HG03460 (cell line): ENCODE results near the gene PODXL.

Experiments used
- ATAC-seq: cut with Tn5 transposase; IDR thresholded peaks from one replicate; pipeline ENCODE4 v1.9.1; 2021; ENCODE audit not compliant: unreplicated experiment

Gene PODXL

DNA sequence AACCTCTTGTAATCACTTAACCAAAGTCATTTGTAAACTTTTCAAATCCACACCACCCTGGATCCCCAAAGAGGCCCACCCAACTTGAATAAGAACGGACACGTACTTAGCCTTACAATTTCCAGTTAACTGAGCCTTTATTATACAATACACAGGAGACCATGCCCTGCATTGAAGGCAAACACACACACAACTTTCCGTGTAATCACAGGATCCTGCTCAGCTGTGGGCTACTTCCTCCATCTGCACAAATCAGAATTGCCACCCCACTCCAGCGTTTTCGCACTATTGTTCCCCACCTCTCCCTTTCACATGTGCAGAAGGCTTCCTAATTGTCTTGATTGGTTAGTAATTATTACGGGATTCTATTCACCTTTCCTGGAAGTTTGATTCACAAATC is 12.1 kb upstream of the PODXL start:
- ATAC-seq: no peak

DNA sequence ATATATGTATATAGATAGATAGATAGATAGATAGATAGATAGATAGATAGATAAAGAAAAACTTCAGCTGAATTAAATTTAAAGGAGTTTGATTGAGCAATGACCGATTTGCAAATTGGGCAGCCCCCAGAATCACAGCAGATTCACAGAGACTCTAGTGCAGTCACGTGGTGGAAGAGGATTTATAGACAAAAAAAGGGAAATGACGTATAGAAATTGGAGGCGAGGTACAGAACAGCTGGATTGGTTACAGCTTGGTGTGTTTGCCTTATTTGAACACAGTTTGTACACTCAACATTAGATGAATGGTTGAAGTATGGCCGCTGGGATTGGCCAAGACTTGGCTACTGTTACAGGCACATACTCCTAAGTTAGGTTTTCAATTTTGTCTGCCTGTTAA is 8.2 kb upstream of the PODXL start:
- ATAC-seq: no peak

DNA sequence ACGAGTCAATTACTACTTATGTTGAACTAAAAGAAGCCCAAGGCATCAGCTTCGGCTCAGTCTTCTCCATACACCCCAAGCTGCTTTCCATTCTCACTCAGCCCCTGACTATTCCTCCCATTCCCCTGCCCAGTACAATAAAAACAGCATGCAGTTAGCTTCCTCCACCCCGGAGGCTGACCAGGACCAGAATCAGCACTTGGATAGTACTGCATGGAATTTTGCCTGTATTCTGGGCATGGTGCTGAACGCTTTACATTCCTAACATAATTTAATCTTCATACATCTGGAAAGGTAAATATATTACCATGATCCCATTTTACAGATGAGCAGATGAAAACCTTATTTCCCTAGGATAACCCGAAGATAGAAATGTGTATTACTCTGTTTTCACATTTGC is 7.5 kb upstream of the PODXL start:
- no peak for ATAC-seq

DNA sequence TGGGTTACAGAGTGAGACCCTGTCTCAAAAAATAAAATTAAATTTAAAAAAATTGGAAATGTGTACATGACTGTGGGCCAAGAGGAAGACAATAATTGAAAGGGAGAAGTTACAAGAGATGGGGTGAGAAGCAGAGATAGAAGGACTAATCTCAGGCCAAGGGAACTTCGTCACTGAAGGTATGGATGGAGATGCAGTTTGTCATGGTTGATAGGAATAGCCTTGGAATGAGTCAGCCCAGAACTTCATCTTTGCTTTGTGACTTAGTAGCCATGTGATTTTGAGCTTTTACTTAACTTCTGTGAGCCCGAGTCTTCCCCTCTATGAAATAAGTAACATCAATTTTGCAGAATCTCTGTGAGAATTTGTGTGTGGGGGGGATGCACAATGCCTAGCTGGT is 6.5 kb upstream of the PODXL start:
- no peak for ATAC-seq

DNA sequence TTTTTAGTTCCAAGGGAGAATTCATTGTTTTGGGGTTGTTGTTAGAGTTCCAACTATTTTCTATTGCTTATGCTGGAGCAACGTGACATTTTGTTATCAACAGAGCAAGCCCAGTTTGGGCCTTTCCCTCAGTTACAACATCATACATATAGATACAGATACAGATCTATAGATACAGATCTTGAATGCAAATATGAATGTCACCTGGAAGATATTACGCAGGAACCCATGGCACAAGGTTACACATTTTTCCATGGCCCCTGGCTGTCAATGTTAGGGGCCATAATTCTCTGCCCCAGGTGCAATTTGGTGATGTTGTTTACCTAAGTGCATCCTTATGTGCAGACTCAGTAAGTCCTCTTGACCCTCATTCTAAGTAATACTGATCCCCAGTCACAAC is 3.6 kb upstream of the PODXL start:
- ATAC-seq: no peak

DNA sequence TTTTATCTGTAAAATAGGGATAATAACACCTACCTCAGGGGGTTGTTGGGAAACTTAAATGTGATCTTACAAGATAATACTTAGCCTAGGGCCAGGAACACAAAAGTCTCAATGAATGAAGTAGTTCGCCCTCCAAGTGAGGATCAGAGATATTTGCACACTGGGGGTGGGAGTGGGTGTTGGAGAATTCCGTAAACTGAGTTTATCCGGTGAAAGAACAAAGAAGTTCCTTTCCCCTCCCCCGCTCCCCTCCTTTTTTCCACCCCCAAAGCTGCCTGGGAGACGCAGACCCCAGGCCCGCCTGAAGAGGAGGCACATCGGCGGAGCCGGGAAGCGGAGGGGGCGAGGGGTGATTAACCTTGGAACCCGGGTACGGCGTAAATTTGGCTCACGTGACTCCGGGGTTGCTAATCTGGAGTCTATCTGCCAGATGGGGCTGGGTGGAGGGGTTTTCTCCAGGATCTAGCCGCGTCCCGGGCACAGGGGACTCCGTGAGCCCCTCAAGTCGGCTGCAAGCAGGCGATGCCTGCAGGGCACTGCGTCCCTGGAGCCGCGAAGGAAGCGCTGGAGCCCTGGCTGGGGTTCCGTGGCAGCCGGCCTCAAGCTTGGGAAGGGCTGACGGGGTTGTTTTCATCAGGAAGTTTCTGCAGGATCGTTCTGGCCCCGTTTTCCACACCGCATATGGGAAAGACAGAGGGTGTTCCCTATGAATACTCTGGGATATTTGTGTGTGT is 1.4 kb upstream of the PODXL start:
- ATAC-seq: no peak

DNA sequence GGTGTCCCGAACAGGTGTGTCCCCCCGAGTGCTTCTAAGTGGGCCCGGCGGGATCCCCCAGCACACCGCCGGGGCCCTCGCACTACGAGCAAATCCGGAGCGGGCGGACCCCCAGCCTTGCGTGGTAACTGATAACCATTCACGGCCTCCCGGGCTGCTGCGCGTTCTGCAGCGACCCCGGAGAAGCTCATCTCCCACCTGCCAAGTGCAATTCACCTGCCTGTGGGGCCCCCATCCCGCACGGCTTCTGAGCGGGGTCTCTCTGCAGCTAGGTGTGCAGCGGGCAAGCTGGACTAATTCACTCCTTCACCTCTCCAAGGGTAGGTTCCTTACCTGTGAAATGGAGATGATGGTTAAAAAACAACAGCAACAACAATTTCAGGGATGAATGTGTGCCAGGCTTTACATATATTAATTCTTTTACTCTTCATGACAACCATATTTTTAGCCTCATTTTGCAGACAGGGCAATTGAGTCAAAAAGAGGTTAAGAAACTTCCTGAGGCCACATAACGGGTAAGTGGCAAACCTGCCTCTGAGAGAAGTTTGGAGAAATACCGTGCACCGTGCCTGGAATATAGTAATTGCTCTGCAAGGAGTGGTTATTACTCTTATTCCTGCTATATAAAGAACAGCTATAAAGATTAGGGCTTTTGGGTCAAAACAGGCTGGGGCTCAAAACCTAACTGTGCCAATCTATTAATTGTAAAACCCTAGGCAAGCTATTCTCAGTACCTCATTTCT is 652 bp upstream of the PODXL start:
- ATAC-seq: peak; percentile 6

DNA sequence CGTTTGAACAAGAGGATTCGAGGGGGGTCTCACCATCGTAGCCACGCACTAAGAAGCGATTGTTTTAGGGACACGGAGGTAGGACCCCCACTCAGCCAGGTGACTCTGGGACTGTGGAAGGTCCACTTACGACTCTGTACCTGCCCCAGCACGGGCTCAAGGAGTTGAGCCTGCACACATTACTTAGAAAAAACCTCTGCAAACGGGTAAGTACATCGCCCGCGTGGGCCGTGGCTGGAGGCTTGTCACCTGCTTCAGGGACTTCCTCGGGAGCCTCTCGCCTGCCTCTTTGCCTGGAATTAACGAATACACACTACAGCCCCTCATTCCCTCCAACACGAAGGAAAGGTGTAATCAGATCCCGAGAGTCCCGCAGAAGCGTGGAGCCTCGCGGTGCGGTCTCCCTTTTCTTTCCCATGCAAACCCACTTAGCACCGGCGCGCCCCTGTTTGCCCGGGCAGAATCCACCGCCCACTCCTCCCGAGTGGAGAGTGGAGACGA is 826 bp downstream of the PODXL start:
- no peak for ATAC-seq

DNA sequence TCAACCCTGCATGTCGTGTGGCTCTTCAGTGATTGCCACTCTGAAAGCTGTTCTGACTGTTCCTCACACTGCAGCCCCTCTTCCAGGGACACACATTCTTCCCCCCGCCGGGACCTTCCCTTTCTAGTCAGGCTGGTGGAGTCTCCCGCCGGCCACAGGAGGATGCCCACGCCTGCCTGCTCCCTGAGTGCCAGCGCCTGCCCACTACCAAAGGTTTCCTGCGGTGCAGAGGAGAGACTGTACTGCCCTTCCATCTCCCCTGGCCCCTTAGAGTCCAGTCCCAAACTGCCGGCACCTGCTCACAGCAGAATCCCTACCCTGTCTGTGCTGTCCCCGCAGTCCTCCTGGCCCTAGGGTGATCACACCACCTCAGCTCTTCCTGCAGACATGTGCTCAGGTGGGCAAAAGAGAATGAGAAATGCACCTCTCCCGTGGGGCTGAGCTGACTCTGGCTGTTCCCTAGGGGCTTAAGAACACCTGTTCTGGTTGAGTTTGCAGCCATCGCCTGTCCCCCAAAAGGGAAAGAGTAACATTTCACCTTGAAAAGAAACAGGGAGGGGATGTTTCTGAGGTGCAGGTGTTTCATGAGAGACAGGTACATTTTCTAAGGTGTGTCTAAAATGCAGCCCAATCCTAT is 1.4 kb downstream of the PODXL start:
- no peak for ATAC-seq

DNA sequence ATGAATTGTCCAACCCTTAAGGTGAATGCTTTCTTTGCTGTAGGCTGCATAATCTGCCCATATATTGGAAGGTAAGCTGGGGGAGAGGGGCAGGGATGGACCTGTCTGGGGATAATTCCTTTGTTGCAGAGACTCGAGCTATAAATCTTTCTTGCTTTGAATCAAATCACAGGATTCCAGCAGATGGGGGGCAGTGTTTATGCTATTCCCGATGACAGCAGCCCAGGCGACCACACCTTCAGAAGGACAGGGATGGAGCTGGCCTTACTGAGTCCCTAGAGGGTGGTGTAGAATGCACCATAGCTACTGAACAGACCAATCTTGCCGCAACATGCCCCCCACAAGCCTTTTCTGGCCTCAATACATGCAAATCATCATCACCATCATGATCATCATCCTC is 2.5 kb downstream of the PODXL start:
- ATAC-seq: no peak

DNA sequence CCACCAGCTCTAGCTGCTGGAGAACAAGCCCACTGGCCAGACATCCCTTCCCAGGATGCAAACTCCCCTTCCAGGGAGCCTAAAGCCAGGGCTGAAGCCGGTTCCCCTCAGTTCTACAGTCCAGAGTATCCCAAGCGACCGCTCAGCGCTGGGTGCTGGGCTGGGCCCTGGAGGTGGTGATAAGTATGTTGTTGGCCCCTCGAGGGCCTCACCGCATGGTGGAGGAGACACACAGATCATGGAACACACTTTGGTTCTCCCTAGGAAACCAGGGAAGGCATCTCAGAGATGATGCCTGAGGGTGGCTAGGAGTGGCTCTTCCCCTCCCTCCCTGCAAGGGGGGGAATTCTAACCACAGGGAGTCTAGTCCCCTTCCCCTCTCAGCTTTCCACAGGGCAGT is 4.4 kb downstream of the PODXL start:
- no peak for ATAC-seq

DNA sequence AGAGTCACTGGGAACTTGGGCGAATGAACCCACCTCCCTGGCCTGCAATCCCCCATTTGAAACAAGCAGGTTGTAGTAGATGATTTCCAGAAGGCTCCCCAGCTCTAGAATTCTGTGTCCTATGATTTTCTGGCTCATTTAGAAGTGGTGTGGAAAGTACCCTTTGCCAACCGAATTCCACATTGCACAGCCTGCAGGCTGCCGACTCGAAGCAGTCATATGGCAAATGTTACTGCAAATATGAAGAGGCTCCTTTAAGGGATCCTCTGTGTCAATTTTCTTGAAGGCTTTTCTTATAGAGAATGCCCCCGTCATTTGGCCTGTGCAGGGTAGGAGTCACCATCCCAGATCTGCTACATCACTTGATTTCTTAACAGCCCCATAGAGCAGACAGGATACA is 5.6 kb downstream of the PODXL start:
- no peak for ATAC-seq

DNA sequence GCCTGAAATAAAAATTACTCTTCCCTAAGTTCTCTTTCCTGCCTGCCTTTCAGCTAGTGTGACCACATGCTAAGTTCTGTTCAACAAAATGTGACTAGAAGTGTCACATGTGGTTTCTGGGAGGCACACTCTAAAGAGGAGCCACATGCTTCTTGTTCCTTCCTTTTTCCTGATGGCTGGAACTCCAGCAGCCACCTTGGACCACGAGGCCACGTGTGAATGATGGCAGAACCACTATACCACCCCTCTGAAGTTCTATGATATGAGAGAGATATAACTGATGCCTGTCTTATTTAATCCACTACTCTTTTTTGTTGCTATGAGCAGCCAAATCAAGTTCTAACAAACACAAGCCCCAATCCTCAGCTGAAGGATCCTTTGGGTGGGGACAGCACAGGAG is 8.1 kb downstream of the PODXL start:
- no peak for ATAC-seq

DNA sequence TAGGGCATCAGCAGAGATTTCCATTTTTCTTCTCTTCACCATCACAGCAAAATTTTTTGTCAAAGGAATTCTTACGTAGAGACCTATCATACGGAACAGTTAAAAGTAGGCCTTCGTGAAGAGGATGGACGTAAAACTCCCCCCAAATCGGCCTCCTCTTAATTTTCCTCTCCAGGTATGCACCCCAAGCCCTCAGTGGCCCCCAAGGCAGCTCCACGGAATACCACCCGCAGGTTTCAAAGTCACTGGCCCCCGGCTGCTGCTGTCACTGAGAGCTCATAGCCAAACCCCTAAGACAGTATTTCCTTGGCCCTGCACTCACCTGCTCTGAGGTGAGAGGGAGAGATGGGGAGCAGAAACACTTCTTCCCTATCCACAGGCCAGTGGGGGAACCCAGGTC is 8.8 kb downstream of the PODXL start:
- ATAC-seq: no peak

DNA sequence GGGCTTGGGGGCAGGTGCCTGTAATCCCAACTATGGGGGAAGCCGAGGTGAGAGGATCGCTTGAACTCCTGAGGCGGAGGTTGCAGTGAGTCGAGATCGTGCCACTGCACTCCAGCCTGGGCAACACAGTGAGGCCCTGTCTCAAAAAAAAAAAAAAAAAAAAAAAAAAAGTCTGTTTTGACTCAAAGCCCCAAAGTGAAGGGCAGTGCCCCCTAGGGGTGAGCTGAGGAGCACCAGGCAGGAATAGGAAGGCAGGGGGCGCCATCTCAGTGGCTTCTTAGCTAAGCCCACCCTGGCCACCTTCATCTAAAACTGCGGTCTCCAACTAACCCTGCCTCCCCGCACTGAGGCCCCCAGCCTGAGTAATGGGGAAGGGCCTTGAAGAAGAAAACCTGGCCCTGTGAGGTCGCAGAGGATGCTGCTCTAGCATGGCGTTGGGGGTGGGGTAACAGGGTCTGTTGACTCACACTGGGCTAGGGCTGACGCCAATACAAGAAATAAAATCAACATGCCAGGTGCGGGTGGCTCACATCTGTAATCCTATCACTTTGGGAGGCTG is 9.8 kb downstream of the PODXL start:
- no peak for ATAC-seq

DNA sequence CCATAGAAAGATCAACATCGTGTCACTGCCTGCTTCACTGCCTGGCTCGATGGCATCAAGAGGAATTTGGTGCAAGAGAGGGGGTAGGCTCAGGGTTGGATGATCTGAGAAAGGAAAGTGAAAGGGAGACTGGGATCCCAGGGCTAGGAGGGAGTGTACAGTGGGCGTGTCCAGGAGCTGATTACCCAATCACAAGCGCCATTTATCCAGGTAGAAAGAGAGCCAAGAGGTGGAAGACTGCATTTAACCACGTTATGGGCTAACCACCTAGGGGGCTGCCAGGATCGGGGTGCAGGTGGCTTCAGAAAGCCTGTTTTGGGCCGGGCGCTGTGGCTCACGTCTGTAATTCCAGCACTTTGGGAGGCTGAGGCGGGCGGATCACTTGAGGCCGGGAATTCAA is 10.3 kb downstream of the PODXL start:
- no peak for ATAC-seq

DNA sequence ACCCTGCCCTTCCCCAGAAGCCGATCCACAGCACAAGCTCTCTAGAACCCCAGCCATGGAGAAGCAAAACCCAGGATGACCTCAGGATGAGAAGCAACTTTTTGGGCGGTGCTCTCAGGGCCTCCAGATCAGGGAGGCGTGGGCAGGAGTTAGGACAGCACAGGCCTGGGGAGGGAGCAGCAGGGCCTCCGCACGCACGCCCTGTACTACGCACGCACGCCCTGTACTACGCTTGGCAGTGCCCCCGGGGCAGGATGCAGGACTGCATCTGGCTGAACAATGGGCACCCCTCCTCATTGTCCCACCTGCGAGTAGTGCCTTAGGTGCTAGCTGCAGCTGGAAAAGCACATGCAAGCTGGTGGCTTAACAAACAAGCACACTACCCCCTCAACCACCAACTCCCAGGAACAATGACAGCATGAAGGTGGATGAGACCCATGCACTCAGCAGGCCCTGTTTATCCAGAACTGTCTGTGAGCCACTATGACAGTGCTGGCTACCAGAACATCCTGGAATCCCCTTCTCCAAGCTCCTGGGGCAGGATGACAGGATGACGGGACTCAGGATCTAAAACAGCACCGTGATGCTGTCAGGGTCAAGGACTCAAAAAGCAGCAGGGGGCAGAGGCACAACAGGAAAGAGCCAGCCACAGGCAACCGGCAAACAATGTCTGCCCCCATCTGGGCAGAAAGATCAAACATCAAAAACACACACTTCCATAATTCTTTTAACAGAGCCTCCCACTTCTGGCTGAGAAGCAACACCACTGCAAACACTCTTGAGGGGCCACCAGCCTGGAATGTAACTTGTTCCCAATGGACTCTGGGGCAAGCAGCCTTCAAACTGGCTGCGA is 11.8 kb downstream of the PODXL start:
- ATAC-seq: no peak

DNA sequence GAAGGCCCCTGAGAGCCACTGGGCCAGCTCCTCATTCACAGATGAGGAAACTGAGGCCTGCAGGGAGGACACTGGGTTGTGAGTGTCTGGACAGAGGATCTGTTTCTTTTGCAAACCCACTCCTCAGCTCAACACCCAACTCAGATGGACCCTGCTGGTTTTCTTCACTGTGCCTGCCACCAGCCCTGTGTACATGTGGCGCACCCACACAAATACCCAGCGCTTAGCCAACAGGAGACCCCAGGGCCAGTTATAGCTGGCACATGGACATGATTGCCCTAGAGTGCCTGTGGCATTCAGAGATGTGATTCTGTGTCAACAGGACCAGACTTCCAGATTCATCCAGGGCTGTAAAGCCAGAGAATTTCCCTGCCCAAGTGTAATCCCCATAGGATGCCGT is 12.4 kb downstream of the PODXL start:
- no peak for ATAC-seq

DNA sequence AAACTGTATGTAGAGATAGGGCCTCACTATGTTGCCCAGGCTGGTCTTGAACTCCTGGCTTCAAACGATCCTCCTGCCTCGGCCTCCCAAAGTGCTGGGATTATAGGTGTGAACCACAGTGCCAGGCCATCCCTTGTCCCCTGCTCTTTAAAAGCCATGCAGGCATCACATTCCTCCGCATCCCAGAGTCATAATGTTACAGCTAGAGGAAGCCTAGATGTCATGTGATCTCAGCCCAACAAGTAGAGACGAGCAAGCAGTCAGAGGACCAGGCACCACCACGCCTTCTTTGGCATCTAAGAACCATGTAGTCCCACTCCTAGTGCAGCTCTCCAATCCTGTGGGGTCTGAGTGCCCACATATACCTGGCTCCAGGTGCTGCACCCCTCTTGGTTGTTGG is 13.1 kb downstream of the PODXL start:
- no peak for ATAC-seq

DNA sequence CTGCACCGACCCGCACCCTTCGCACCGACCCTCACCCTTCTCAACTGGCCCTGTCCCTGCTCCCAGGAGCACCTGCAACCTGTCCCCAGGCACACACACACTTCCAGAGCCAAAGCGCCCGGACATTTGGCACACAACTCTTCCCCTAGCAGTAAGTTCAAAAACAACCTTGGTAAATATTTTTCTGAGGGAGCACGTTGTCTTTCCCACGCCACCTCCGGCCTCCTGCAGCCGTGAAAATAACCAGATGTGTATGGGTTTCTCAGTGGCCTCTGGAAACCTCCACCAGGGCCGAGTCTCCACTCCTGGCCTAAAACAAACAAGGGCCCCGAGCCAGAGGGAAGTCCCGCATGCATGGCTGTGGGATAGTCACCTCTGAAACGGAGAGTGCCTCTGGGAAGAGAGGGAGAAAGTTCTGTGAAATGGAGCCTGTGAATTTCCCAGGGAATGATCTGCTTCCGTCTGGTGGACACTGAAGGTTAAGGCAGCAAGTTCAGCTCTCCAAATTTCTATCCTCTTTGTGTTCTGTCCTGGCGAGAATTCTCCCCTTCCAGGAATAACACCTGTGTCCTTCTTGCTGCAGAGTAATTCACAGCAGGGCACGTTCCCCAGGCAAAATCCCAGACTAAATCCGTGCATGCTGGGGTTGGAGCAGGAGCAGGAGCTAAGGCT is 15.8 kb downstream of the PODXL start:
- ATAC-seq: no peak
